Epidermal melanocyte (primary cell): ENCODE data around the gene PF4V1.
"Not testable (repeated sequence)": the region's sequence is repeated elsewhere in the genome, so short reads cannot be mapped to it uniquely, and the experiment has no call there.

Experiments
- DNase-seq: peaks from one replicate; pipeline ENCODE4 v3.0.0; 2011; ENCODE audit warnings: low spot score; ENCODE audit not compliant: insufficient read length

Gene PF4V1

GRCh38 chr4:73869130-73870055, 16.3 kb downstream of the PF4V1 start, which contains the start of gene CXCL1:
TSS of gene CXCL1 (plus strand) at chr4:73869393. CDS start at chr4:73869471, 78 bp downstream.
- no peak for DNase-seq

GRCh38 chr4:73870260-73870659, 17.2 kb downstream of the PF4V1 start:
- DNase-seq: no peak

GRCh38 chr4:73870768-73871167, 17.7 kb downstream of the PF4V1 start:
- DNase-seq: no peak

GRCh38 chr4:73871511-73872310, 18.6 kb downstream of the PF4V1 start:
- DNase-seq: no peak

- no peak for DNase-seq
Measured at GRCh38 chr4:73872316-73873108, 19.4 kb downstream of the PF4V1 start.

GRCh38 chr4:73874386-73874785, 21.3 kb downstream of the PF4V1 start:
- no peak for DNase-seq

GRCh38 chr4:73875401-73875800, 22.3 kb downstream of the PF4V1 start:
- DNase-seq: no peak

- DNase-seq: no peak
Measured at GRCh38 chr4:73883306-73883705, 30.2 kb downstream of the PF4V1 start.

- no peak for DNase-seq
Measured at GRCh38 chr4:73885574-73886267, 32.6 kb downstream of the PF4V1 start.

- DNase-seq: no peak
Measured at GRCh38 chr4:73891326-73891725, 38.2 kb downstream of the PF4V1 start.

GRCh38 chr4:73891739-73892405, 38.8 kb downstream of the PF4V1 start:
- DNase-seq: no peak

- DNase-seq: no peak
Measured at GRCh38 chr4:73892966-73893365, 39.9 kb downstream of the PF4V1 start.

- no peak for DNase-seq
Measured at GRCh38 chr4:73894001-73894400, 40.9 kb downstream of the PF4V1 start.

GRCh38 chr4:73895201-73896175, 42.4 kb downstream of the PF4V1 start:
- no peak for DNase-seq

GRCh38 chr4:73896416-73896815, 43.3 kb downstream of the PF4V1 start:
- DNase-seq: no peak

- no peak for DNase-seq
Measured at GRCh38 chr4:73897380-73898136, 44.5 kb downstream of the PF4V1 start.

- DNase-seq: not testable (repeated sequence)
Measured at GRCh38 chr4:73899338-73899737, 46.2 kb downstream of the PF4V1 start.

- DNase-seq: no peak
Measured at GRCh38 chr4:73901031-73901430, 47.9 kb downstream of the PF4V1 start.
